A549 (cell line): ENCODE measurements around the gene CD84.

Experiments used
- CHD2 ChIP-seq: fragments of 150-350 bp; IDR thresholded peaks from 2 replicates; pipeline ENCODE4 v1.6.1; 2014; ENCODE audit warnings: low read length; ENCODE audit not compliant: partially characterized antibody
- CTCF ChIP-seq: fragments of >200 bp; sonication (Bioruptor Twin); formaldehyde crosslinking; IDR thresholded peaks from 3 replicates; pipeline ENCODE4 v1.5.1; 2016
- HDAC2 ChIP-seq: fragments of 200-600 bp; sonication (generic); IDR thresholded peaks from 2 replicates; pipeline ENCODE4 v1.6.1; 2016
- HMGXB4 ChIP-seq: fragments of 250-450 bp; sonication (Bioruptor Pico); IDR thresholded peaks from 2 replicates; pipeline ENCODE4 v1.5.0; 2021; ENCODE audit warnings: mild to moderate bottlenecking, moderate library complexity, borderline replicate concordance
- HOXB13 ChIP-seq: fragments of 250-450 bp; sonication (Bioruptor Pico); IDR thresholded peaks from 2 replicates; pipeline ENCODE4 v1.5.0; 2020; ENCODE audit warnings: low read depth, mild to moderate bottlenecking, moderate library complexity
- MAZ ChIP-seq: fragments of 150-350 bp; IDR thresholded peaks from 2 replicates; pipeline ENCODE4 v1.6.1; 2014; ENCODE audit warnings: antibody characterized with exemption, low read depth, low read length, borderline replicate concordance
- NFE2L2 ChIP-seq: fragments of 150-350 bp; conservative IDR thresholded peaks from 2 replicates; pipeline ENCODE4 v1.6.1; 2014; ENCODE audit warnings: low read length
- NR3C1 ChIP-seq: fragments of >200 bp; sonication (Bioruptor Twin); formaldehyde crosslinking; IDR thresholded peaks from 3 replicates; pipeline ENCODE4 v1.6.1; 2017
- POLR2A ChIP-seq: IDR thresholded peaks from 2 replicates; pipeline ENCODE4 v1.6.1; 2012; ENCODE audit warnings: mild to moderate bottlenecking, low read length
- RAD21 ChIP-seq, 2 experiments: fragments of >200 bp in 1 of 2; sonication (Bioruptor Twin) in 1 of 2; formaldehyde crosslinking in 1 of 2; IDR thresholded peaks in 1 of 2; conservative IDR thresholded peaks in 1 of 2; 2 replicates in 1 of 2; 3 replicates in 1 of 2; pipeline ENCODE4 v1.6.1; 2012 to 2018; ENCODE audit warnings: inconsistent platforms in 1 of 2
- REST ChIP-seq: fragments of 200-600 bp; sonication (generic); IDR thresholded peaks from 2 replicates; pipeline ENCODE4 v1.6.1; 2016; ENCODE audit warnings: antibody characterized with exemption, mild to moderate bottlenecking, moderate library complexity
- RFX5 ChIP-seq: fragments of 450-650 bp; IDR thresholded peaks from 2 replicates; pipeline ENCODE4 v1.7.1; 2014; ENCODE audit warnings: antibody characterized with exemption, mild to moderate bottlenecking, moderate library complexity
- SMC3 ChIP-seq: fragments of >200 bp; sonication (Bioruptor Twin); formaldehyde crosslinking; IDR thresholded peaks from 3 replicates; pipeline ENCODE4 v1.6.1; 2018; ENCODE audit warnings: inconsistent platforms
- ZFP36 ChIP-seq: fragments of 450-650 bp; IDR thresholded peaks from 2 replicates; pipeline ENCODE4 v1.6.1; 2014; ENCODE audit warnings: borderline replicate concordance; ENCODE audit not compliant: partially characterized antibody

- no peak for TF ChIP-seq REST
- no peak for TF ChIP-seq CTCF
- TF ChIP-seq POLR2A, result no peak
- TF ChIP-seq MAZ, result no peak
- TF ChIP-seq SMC3, result no peak
- no peak for TF ChIP-seq HMGXB4
- no peak for TF ChIP-seq HOXB13 (CRISPR knock-in tag)
- no peak for TF ChIP-seq HDAC2
- TF ChIP-seq NR3C1, result no peak
- TF ChIP-seq ZFP36, result no peak
- no peak for TF ChIP-seq CHD2
- no peak for TF ChIP-seq NFE2L2
- no peak for TF ChIP-seq RAD21 (conservative IDR thresholded peaks at IDR 0.05 in 1 of 2, IDR thresholded peaks at IDR 0.05 in 1 of 2)
- no peak for TF ChIP-seq RFX5
These were observed 26.6 kb upstream of the CD84 start for GRCh38 chr1:160605792-160606479.
